WERI-Rb-1 (cell line): Measurements from ENCODE around the gene RSPH9.
A peak's percentile ranks its signal among the peaks of the same experiment; 100 is the strongest.
"Not testable (repeated sequence)": the region's sequence is repeated elsewhere in the genome, so short reads cannot be mapped to it uniquely, and the experiment has no call there.

Source experiments
- DNase-seq: peaks from one replicate; pipeline ENCODE4 v3.0.0-alpha.2; 2020
- H3K27ac ChIP-seq: fragments of 250-450 bp; sonication (Bioruptor Pico); 2 replicates; pipeline ENCODE4 v1.5.1; 2020; ENCODE audit warnings: mild to moderate bottlenecking, moderate library complexity
- H3K27me3 ChIP-seq: fragments of 250-450 bp; sonication (Bioruptor Pico); 2 replicates; pipeline ENCODE4 v1.5.1; 2021; ENCODE audit warnings: mild to moderate bottlenecking, low read depth, moderate library complexity; ENCODE audit not compliant: insufficient read depth, severe bottlenecking
- H3K36me3 ChIP-seq: fragments of 250-450 bp; sonication (Bioruptor Pico); 2 replicates; pipeline ENCODE4 v1.5.1; 2020; ENCODE audit warnings: mild to moderate bottlenecking, moderate library complexity
- H3K4me3 ChIP-seq: 2 replicates; pipeline ENCODE4 v1.5.1; 2011; ENCODE audit warnings: low read depth, mild to moderate bottlenecking, control low read depth, low read length
- H3K9me3 ChIP-seq: fragments of 250-450 bp; sonication (Bioruptor Pico); 2 replicates; pipeline ENCODE4 v1.5.1; 2021; ENCODE audit warnings: mild to moderate bottlenecking, moderate library complexity; ENCODE audit not compliant: severe bottlenecking
- TF ChIP-seq, protein P1 (sequence below): IDR thresholded peaks from 2 replicates; pipeline ENCODE4 v1.5.1; 2011; ENCODE audit warnings: low read depth, mild to moderate bottlenecking, control low read depth, inconsistent platforms, low read length

The RSPH9 gene

DNA sequence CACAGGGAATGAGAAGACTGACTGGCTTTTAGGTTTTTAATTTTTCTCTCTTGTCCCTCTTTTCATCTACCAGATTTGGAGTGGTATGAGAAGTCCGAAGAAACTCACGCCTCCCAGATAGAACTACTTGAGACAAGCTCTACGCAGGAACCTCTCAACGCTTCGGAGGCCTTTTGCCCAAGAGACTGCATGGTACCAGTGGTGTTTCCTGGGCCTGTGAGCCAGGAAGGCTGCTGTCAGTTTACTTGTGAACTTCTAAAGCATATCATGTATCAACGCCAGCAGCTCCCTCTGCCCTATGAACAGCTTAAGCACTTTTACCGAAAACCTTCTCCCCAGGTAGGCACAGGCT lies 8.6 kb upstream of the RSPH9 start:
- peak overlapping the region; percentile 96 for H3K27ac ChIP-seq

DNA sequence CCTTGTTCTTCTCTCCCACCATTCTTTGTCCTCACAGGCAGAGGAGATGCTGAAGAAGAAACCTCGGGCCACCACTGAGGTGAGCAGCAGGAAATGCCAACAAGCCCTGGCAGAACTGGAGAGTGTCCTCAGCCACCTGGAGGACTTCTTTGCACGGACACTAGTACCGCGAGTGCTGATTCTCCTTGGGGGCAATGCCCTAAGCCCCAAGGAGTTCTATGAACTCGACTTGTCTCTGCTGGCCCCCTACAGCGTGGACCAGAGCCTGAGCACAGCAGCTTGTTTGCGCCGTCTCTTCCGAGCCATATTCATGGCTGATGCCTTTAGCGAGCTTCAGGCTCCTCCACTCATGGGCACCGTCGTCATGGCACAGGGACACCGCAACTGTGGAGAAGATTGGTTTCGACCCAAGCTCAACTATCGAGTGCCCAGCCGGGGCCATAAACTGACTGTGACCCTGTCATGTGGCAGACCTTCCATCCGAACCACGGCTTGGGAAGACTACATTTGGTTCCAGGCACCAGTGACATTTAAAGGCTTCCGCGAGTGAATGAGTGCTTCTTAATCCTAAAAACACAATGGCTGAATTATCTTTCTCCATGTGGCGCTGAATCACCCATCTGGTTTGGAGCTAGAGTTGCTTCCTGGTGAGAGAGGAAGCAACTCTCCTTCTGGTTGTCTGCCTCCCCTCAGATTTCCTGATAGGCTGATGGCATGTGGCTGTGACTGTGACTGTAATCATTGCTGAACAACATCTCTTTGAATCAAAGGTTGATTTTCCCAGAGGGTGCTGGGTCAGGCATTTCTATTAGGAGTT lies 4.6 kb upstream of the RSPH9 start:
- no peak overlapping the region for H3K4me3 ChIP-seq
- H3K9me3 ChIP-seq = no peaks in the 10 kb centered on the region
- no peak for DNase-seq
- TF ChIP-seq, protein P1, sequence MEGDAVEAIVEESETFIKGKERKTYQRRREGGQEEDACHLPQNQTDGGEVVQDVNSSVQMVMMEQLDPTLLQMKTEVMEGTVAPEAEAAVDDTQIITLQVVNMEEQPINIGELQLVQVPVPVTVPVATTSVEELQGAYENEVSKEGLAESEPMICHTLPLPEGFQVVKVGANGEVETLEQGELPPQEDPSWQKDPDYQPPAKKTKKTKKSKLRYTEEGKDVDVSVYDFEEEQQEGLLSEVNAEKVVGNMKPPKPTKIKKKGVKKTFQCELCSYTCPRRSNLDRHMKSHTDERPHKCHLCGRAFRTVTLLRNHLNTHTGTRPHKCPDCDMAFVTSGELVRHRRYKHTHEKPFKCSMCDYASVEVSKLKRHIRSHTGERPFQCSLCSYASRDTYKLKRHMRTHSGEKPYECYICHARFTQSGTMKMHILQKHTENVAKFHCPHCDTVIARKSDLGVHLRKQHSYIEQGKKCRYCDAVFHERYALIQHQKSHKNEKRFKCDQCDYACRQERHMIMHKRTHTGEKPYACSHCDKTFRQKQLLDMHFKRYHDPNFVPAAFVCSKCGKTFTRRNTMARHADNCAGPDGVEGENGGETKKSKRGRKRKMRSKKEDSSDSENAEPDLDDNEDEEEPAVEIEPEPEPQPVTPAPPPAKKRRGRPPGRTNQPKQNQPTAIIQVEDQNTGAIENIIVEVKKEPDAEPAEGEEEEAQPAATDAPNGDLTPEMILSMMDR = no peak
- H3K36me3 ChIP-seq = peaks cover 81% of the 10 kb centered on the region
- H3K27ac ChIP-seq = no peak overlapping the region
- H3K27me3 ChIP-seq = no peaks in the 10 kb centered on the region

More for the DNA sequence above, 8.6 kb upstream of the RSPH9 start:
- Histone ChIP-seq H3K4me3 (peak overlapping the region; percentile 54), H3K36me3 (peaks cover 54% of the 10 kb centered on the region), H3K27me3 (no peaks in the 10 kb centered on the region), H3K9me3 (no peaks in the 10 kb centered on the region)
- DNase-seq = no peak
- TF ChIP-seq, protein P1 = no peak

DNA sequence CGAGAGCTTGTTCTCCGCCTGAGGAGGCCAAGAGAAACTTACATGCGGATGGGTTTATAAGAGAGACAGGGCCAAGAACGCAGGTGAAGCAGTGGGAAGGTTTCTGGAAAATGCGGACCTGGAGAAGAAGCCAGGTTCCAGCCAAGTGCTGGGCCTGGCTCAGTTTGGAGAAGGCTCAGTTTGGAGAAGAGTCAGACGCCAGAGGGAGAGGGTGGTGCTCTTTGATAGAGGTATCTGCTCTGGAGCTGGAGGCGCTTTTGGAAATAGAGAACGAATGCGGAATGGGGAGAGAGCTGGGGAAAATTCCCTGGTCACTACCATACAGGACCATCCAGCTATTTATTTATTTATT lies 753 bp downstream of the RSPH9 start:
- TF ChIP-seq, protein P1 = no peak
- no peaks in the 10 kb centered on the region for H3K27me3 ChIP-seq
- no peaks in the 10 kb centered on the region for H3K9me3 ChIP-seq
- no peak overlapping the region for H3K27ac ChIP-seq
- H3K4me3 ChIP-seq = no peak overlapping the region
- H3K36me3 ChIP-seq = peaks cover 34% of the 10 kb centered on the region
- no peak for DNase-seq

DNA sequence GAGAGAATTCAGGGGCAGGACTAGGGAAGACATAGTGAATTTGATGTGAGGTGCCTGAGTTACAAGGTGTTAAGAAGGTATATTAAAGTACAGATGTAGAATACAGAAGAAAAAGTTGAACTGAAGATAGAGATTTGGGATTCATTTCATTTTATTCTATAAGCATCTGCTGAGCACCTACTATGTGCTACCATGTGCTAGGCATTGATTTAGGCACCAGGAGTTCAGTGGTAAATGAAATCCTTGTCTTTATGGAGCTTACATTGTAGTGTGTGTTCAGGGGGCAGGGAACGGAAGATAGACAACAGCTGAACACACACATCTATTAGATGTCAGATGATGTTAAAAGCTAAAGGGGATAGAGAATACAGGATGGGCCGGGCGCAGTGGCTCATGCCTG lies 2.8 kb downstream of the RSPH9 start:
- peaks cover 16% of the 10 kb centered on the region for H3K36me3 ChIP-seq
- no peak overlapping the region for H3K27ac ChIP-seq
- no peaks in the 10 kb centered on the region for H3K27me3 ChIP-seq
- TF ChIP-seq, protein P1 = no peak
- DNase-seq = no peak
- no peak overlapping the region for H3K4me3 ChIP-seq
- H3K9me3 ChIP-seq = no peaks in the 10 kb centered on the region

DNA sequence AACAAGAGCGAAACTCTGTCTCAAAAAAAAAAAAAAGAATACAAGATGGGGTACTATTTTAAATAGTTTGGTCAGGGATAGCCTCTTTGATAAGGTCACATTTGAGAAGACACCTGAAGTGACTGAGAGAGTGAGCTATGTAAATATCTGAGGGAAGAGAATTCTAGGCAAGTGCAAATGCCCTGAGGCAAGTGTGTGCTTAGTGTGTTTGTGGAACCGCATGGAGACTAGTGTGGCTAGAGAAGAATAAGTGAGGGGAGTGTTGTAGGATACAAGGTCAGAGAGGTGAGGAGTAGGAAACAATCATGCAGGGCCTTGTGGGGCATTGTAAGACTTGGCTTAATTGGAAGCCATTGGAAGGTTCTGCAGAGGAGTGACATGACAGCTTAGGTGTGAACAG lies 3.4 kb downstream of the RSPH9 start:
- H3K36me3 ChIP-seq = peaks cover 9% of the 10 kb centered on the region
- no peak overlapping the region for H3K4me3 ChIP-seq
- DNase-seq = no peak
- TF ChIP-seq, protein P1 = no peak
- no peaks in the 10 kb centered on the region for H3K27me3 ChIP-seq
- no peak overlapping the region for H3K27ac ChIP-seq
- H3K9me3 ChIP-seq = no peaks in the 10 kb centered on the region

DNA sequence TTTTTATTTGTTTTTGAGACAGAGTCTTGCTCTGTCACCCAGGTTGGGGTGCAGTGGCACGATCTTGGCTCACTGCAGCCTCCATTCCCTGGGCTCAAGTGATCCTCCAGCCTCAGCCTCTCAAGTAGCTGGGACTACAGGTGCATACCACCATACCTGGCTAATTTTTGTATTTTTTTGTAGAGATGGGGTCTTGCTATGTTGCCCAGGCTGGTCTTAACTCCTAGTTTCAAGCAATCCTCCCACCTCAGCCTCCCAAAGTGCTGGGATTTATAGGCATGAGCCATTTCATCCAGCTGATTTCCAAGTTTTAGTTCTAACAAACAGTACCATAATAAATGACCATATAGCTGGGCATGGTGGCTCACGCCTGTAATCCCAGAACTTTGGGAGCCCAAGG lies 8.0 kb downstream of the RSPH9 start:
- H3K27me3 ChIP-seq, H3K36me3 ChIP-seq, DNase-seq, H3K9me3 ChIP-seq, H3K4me3 ChIP-seq, H3K27ac ChIP-seq: not testable (repeated sequence)
